Astrocyte (in vitro differentiated cells and primary cell): Measurements from ENCODE around the gene TK1. TPM values are rescaled to one million over a fixed set of nuclear protein-coding genes. Genes with fewer than 3 reads are reported as not detected.

ENCODE experiments used
- DNase-seq: peaks from one replicate; pipeline ENCODE4 v3.0.0-alpha.2; 2010; ENCODE audit warnings: low read depth
- FAIRE-seq: peaks from 2 replicates; lab custom pipeline; 2011; peaks lifted over from hg19 to GRCh38; lab: Jason Lieb, UNC
- H2AFZ ChIP-seq: 2 replicates; pipeline ENCODE4 v1.6.0; 2012; ENCODE audit warnings: low read depth, low read length, inconsistent platforms
- H3K27ac ChIP-seq: 2 replicates; pipeline ENCODE4 v1.5.1; 2011; ENCODE audit warnings: low read depth, low read length, inconsistent platforms
- H3K27me3 ChIP-seq: 2 replicates; pipeline ENCODE4 v1.6.0; 2011; ENCODE audit warnings: low read length, inconsistent platforms; ENCODE audit not compliant: insufficient read depth
- H3K36me3 ChIP-seq: 2 replicates; pipeline ENCODE4 v1.5.1; 2011; ENCODE audit warnings: low read length, inconsistent platforms; ENCODE audit not compliant: insufficient read depth
- H3K4me1 ChIP-seq: 2 replicates; pipeline ENCODE4 v1.5.1; 2011; ENCODE audit warnings: low read length, inconsistent platforms; ENCODE audit not compliant: insufficient read depth
- H3K4me2 ChIP-seq: 2 replicates; pipeline ENCODE4 v1.6.0; 2012; ENCODE audit warnings: low read length, inconsistent platforms
- H3K4me3 ChIP-seq: 2 replicates; pipeline ENCODE4 v1.5.1; 2011; ENCODE audit warnings: low read depth, mild to moderate bottlenecking, low read length, inconsistent platforms; ENCODE audit not compliant: insufficient read depth
- H3K79me2 ChIP-seq: 2 replicates; pipeline ENCODE4 v1.6.0; 2012; ENCODE audit warnings: mild to moderate bottlenecking, low read length, inconsistent platforms; ENCODE audit not compliant: insufficient read depth
- H3K9ac ChIP-seq: 2 replicates; pipeline ENCODE4 v1.6.0; 2012; ENCODE audit warnings: mild to moderate bottlenecking, low read length, inconsistent platforms
- H3K9me3 ChIP-seq: 2 replicates; pipeline ENCODE4 v1.5.1; 2012; ENCODE audit warnings: low read depth, mild to moderate bottlenecking, low read length, inconsistent platforms; ENCODE audit not compliant: insufficient read depth
- H4K20me1 ChIP-seq: 2 replicates; pipeline ENCODE4 v1.6.0; 2012; ENCODE audit warnings: low read length, inconsistent platforms; ENCODE audit not compliant: insufficient read depth
- H3K27ac Mint-ChIP-seq: one replicate; pipeline ENCODE4 v1.8.0; 2021; ENCODE audit warnings: mild to moderate bottlenecking, mixed read lengths; ENCODE audit not compliant: unreplicated experiment
- H3K27me3 Mint-ChIP-seq: one replicate; pipeline ENCODE4 v1.8.0; 2021; ENCODE audit warnings: low read depth, mixed read lengths; ENCODE audit not compliant: unreplicated experiment
- H3K36me3 Mint-ChIP-seq: one replicate; pipeline ENCODE4 v1.8.0; 2021; ENCODE audit warnings: low read depth, mixed read lengths; ENCODE audit not compliant: unreplicated experiment
- H3K4me1 Mint-ChIP-seq: one replicate; pipeline ENCODE4 v1.8.0; 2021; ENCODE audit warnings: low read depth, mixed read lengths; ENCODE audit not compliant: unreplicated experiment
- H3K4me3 Mint-ChIP-seq: one replicate; pipeline ENCODE4 v1.8.0; 2021; ENCODE audit warnings: mild to moderate bottlenecking, moderate library complexity, mixed read lengths; ENCODE audit not compliant: unreplicated experiment
- H3K9me3 Mint-ChIP-seq: one replicate; pipeline ENCODE4 v1.8.0; 2021; ENCODE audit warnings: mild to moderate bottlenecking, mixed read lengths; ENCODE audit not compliant: unreplicated experiment
- EZH2 ChIP-seq: IDR thresholded peaks from 2 replicates; pipeline ENCODE4 v1.6.1; 2012; ENCODE audit warnings: mild to moderate bottlenecking, low read length, inconsistent platforms; ENCODE audit not compliant: insufficient read depth
- total RNA-seq: library from RNA; stranded (reverse); gene quantifications from 2 replicates; pipeline ENCODE4 v1.2.1, GENCODE V29; 2021
- TF ChIP-seq, protein P1 (sequence below): IDR thresholded peaks from 2 replicates; pipeline ENCODE4 v1.5.1; 2011; ENCODE audit warnings: low read depth, mild to moderate bottlenecking, inconsistent platforms, low read length, moderate library complexity; ENCODE audit not compliant: insufficient read depth

The TK1 gene
- total RNA-seq, 1 donor from 2014 or later, result 7.5 TPM

DNA sequence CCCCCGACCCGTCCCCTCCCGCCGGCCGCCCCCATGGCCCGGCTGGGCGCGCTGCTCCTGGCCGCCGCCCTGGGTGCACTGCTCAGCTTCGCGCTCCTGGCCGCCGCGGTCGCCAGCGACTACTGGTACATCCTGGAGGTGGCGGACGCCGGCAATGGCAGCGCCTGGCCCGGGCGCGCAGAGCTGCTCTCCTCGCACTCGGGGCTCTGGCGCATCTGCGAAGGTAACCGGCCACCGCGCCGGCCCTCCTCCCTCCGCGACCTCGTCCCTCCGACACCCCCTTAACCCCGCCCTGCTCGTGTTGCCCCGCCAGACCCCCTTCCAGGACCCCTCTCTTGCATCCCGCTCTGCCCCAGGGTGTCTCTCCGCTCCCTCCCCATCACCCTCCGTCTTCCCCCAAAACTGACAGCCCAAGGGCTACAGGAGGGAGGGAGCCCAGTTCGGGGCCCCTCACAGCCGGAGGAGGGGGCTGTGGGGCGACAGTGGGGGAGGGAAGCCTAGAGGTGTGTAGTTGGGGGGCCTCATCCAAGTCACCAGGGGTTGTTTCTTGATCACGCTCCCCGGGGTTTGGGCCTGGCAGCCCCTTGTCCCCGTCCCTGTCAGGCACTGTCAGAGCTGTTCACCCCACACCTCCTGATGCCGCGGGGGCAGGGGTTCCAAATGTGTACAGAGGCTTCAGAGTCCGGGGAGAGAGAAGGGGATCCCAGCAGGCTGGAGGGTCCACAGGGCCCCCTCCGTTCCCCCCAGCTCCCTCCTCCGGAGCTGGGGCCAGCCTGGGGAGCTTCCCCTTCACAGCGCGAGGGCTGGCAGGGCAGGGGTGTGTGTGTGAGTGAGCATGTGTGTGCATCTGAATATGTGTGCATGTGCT lies 45.4 kb upstream of the TK1 start:
- peaks cover 19% of the 10 kb centered on the region for H3K27me3 ChIP-seq
- Mint-ChIP-seq H3K4me3 (no peak overlapping the region), H3K4me1 (no peaks in the 10 kb centered on the region), H3K27ac (no peak overlapping the region), H3K27me3 (peaks cover 36% of the 10 kb centered on the region), H3K9me3 (no peaks in the 10 kb centered on the region), H3K36me3 (no peaks in the 10 kb centered on the region)
- no peak overlapping the region for H2AFZ ChIP-seq
- no peak for FAIRE-seq
- H3K4me3 ChIP-seq, result no peak overlapping the region
- no peaks in the 10 kb centered on the region for H4K20me1 ChIP-seq
- no peaks in the 10 kb centered on the region for H3K79me2 ChIP-seq
- DNase-seq, result no peak
- H3K9ac ChIP-seq, result no peak overlapping the region
- no peaks in the 10 kb centered on the region for H3K36me3 ChIP-seq
- H3K9me3 ChIP-seq, result no peaks in the 10 kb centered on the region
- no peak overlapping the region for H3K4me2 ChIP-seq
- H3K4me1 ChIP-seq, result no peaks in the 10 kb centered on the region
- H3K27ac ChIP-seq, result no peak overlapping the region
- TF ChIP-seq, protein P1, sequence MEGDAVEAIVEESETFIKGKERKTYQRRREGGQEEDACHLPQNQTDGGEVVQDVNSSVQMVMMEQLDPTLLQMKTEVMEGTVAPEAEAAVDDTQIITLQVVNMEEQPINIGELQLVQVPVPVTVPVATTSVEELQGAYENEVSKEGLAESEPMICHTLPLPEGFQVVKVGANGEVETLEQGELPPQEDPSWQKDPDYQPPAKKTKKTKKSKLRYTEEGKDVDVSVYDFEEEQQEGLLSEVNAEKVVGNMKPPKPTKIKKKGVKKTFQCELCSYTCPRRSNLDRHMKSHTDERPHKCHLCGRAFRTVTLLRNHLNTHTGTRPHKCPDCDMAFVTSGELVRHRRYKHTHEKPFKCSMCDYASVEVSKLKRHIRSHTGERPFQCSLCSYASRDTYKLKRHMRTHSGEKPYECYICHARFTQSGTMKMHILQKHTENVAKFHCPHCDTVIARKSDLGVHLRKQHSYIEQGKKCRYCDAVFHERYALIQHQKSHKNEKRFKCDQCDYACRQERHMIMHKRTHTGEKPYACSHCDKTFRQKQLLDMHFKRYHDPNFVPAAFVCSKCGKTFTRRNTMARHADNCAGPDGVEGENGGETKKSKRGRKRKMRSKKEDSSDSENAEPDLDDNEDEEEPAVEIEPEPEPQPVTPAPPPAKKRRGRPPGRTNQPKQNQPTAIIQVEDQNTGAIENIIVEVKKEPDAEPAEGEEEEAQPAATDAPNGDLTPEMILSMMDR, result no peak
- TF ChIP-seq EZH2, result peak; percentile 87

DNA sequence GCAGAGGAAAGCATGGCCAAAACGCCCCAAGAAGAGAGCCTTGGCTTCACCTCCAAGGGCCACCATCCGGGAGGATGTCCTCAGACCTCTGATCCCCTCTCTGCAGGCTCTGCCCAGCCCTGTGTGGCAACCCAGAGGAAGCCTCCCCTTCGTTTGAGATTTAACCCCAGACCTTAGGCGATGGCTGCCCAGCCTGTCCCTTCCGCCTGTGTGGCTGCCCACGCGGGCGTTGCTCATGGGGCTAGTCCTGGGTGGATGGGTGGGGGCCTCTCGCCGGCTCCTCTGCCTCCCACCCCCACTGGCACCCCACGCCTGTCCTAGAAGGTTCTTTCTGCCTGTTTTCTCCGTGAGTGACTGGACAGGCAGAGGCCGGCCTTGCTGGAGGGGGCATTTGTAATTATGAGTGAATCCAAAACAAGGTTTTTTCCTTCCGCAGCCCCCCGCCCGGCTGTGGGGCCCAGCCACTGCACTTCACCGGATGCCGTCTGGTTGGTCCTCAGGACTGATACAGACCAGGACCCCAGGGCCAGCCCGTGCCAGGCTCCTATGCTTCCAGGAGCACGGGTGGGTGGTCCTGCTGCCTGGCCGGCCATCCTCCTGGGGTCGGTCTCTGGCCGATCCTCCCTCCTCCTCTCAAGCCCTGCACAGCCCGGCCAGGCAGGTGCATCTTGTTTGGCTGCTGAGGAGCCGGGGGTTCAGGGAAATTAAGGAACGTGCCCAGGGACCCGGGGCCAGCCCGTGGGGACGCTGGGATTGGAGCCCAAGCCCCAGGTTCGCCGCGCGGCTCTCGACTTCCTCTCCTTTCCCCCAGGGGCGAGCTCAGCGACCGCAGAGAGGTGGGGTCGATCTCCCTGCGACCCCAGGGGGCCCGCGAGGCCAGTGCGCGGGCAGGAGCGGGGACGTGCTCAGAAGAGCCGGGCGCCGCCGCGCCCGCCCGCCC lies 44.4 kb upstream of the TK1 start, which contains the start of gene TMEM235:
TSS of gene TMEM235 (plus strand) at position 636 of the 940 bp plus-strand sequence. CDS start 393 bp downstream, outside the sequence.
- no peak within 1 kb of the TSS for H3K27ac ChIP-seq
- Mint-ChIP-seq H3K4me3 (no peak within 1 kb of the TSS), H3K9me3 (no peaks in the 10 kb centered on the region), H3K27me3 (peaks cover 36% of the 10 kb centered on the region), H3K27ac (no peak within 1 kb of the TSS), H3K4me1 (no peaks in the 10 kb centered on the region), H3K36me3 (no peaks in the 10 kb centered on the region)
- peak; percentile 82 for TF ChIP-seq EZH2
- TF ChIP-seq, protein P1, result no peak
- no peaks in the 10 kb centered on the region for H3K9me3 ChIP-seq
- H2AFZ ChIP-seq, result no peak within 1 kb of the TSS
- no peaks in the 10 kb centered on the region for H3K4me1 ChIP-seq
- peaks cover 19% of the 10 kb centered on the region for H3K27me3 ChIP-seq
- H4K20me1 ChIP-seq, result no peaks in the 10 kb centered on the region
- H3K79me2 ChIP-seq, result no peaks in the 10 kb centered on the region
- FAIRE-seq, result no peak
- peak within 1 kb of the TSS; percentile 30 for H3K4me2 ChIP-seq
- H3K9ac ChIP-seq, result no peak within 1 kb of the TSS
- H3K36me3 ChIP-seq, result no peaks in the 10 kb centered on the region
- no peak for DNase-seq
- no peak within 1 kb of the TSS for H3K4me3 ChIP-seq
